Neural progenitor cell (in vitro differentiated cells): Measurements from ENCODE around the gene CEP170.
"Not testable (repeated sequence)": the region's sequence is repeated elsewhere in the genome, so short reads cannot be mapped to it uniquely, and the experiment has no call there.

Source experiments
- EZH2phosphoT487 ChIP-seq: fragments of 200-600 bp; sonication (generic); IDR thresholded peaks from 2 replicates; pipeline ENCODE4 v1.6.1; 2017; ENCODE audit warnings: antibody characterized with exemption
- TF ChIP-seq, protein P1 (sequence below): fragments of 200-600 bp; sonication (generic); IDR thresholded peaks from 2 replicates; pipeline ENCODE4 v1.5.1; 2017; ENCODE audit warnings: antibody characterized with exemption, mild to moderate bottlenecking

DNA sequence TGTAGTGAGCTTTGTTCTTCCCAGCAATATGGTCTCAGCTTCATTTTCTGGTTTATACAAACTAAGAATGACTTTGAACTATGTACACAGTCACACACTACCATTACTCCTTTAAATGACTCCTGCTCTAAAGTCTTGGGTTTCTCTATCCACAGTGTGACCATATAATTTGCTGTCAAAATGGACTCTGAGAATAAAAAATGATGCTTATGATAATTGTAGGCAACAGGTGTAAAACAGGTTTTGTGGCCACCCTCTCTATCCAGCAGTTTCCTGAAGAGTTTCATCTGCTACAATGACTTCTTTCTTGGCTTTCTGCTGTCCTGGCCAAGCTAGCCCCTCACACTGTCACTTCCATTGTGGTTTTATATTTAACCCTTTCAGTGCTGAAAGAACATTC, 71.4 kb downstream of the CEP170 start:
- TF ChIP-seq, protein P1, sequence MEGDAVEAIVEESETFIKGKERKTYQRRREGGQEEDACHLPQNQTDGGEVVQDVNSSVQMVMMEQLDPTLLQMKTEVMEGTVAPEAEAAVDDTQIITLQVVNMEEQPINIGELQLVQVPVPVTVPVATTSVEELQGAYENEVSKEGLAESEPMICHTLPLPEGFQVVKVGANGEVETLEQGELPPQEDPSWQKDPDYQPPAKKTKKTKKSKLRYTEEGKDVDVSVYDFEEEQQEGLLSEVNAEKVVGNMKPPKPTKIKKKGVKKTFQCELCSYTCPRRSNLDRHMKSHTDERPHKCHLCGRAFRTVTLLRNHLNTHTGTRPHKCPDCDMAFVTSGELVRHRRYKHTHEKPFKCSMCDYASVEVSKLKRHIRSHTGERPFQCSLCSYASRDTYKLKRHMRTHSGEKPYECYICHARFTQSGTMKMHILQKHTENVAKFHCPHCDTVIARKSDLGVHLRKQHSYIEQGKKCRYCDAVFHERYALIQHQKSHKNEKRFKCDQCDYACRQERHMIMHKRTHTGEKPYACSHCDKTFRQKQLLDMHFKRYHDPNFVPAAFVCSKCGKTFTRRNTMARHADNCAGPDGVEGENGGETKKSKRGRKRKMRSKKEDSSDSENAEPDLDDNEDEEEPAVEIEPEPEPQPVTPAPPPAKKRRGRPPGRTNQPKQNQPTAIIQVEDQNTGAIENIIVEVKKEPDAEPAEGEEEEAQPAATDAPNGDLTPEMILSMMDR = not testable (repeated sequence)
- TF ChIP-seq EZH2phosphoT487 = not testable (repeated sequence)
